Left colon (tissue), 2 donors: ENCODE data around the gene PXDN. TPM values are rescaled to one million over a fixed set of nuclear protein-coding genes. Genes with fewer than 3 reads are reported as not detected.
A peak's percentile ranks its signal among the peaks of the same experiment; 100 is the strongest.
"Not testable (repeated sequence)": the region's sequence is repeated elsewhere in the genome, so short reads cannot be mapped to it uniquely, and the experiment has no call there.

Source experiments
- ATAC-seq: fragments of 200-7000 bp; cut with Tn5 transposase; one replicate; pipeline ENCODE4 v1.9.1; 2020; ENCODE audit warnings: mild to moderate bottlenecking, moderate library complexity
- DNase-seq, 2 donors: peaks; one replicate each; pipeline ENCODE4 v3.0.0-alpha.2; 2020
- intact Hi-C, 2 donors: fragments of 100-400 bp; cut with DNase I in 1 of 2; cut with micrococcal nuclease in 1 of 2; formaldehyde crosslinking; loops; one replicate each; pipeline versions ENCODE4 v1.11.2 to v1.14.0; 2022; cut with DNase I, micrococcal nuclease
- total RNA-seq, 2 donors: library from RNA; stranded (reverse); fragmentation: NEBNext Ultra II Directional; extraction: Animal tissue kit (Norgen Biotek cat#: 25700); gene quantifications; one replicate each; pipeline ENCODE4 v1.2.1, GENCODE V29; 2021
- donor health status: DM: no; HTN: no; CAD: no.
- donor health status: DM: yes; HTN: yes; CAD: no.

The PXDN gene
- total RNA-seq, 2 donors from 2014 or later, result 11.6 to 13.3 TPM

DNA sequence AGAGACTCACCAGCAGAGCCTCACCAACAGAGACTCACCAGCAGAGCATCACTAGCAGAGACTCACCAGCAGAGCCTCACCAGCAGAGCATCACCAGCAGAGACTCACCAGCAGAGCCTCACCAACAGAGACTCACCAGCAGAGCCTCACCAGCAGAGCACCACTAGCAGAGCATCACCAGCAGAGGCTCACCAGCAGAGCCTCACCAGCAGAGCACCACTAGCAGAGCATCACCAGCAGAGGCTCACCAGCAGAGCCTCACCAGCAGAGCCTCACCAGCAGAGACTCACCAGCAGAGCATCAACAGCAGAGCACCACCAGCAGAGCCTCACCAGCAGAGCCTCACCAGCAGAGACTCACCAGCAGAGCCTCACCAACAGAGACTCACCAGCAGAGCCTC lies 35.7 kb upstream of the PXDN start:
- ATAC-seq, result not testable (repeated sequence)

DNA sequence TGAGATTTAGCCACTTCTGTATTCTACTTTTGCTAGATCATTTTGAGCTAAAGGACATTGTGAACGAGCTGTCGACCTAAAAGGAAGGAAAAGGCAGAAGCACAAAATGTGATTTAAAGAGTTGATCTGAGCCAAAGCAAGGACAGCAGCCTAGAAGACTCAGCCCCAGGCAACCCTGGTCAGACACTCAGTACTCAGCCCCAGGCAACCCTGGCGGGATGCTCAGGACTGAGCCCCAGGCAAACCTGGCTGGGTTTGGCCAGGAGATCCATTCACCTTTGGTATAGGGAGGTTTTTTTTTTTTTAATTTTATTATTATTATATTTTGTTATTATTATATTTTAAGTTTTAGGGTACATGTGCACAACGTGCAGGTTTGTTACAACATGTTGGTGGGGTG lies 34.3 kb upstream of the PXDN start:
- no peak for DNase-seq
- ATAC-seq, result no peak
- intact Hi-C loops, result no loop called here

More for the DNA sequence above, 35.7 kb upstream of the PXDN start:
- DNase-seq, intact Hi-C loops: not testable (repeated sequence)

GRCh38 chr2:1777781-1778180 lies 33.5 kb upstream of the PXDN start:
- ATAC-seq (no peak), DNase-seq (no peak)
- intact Hi-C loops, result no loop called here

- ATAC-seq, result no peak
- DNase-seq, result no peak
- intact Hi-C loops, result no loop called here
Observed at GRCh38 chr2:1777156-1777555, 32.8 kb upstream of the PXDN start.

DNA sequence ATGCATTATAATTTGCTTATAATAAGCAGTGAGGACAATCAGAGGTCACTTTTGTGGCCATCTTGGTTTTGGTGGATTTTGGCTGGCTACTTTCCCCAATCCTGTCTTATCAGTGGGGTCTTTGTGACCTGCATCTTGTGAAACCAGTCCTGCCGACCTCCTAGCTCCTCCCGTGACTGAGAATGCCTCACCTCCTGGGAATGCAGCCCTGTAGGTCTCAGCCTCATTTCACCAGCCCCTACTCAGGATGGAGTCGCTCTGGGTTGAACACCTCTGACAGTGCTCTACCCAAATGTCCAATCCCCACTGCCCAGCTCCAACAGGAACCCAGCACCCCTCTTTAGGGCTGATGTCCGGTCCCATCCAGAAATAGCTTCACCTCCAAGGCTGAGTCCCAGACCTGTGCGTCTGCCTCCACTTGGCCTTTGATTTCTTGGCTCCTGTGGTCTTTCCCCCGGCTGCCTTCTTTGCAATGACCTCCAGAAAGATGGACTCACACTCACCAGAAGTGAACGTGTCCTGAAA lies 31.3 kb upstream of the PXDN start:
- intact Hi-C loops, result no loop called here
- DNase-seq, result no peak
- ATAC-seq, result no peak

- intact Hi-C loops, result no loop called here
- DNase-seq, result no peak
- no peak for ATAC-seq
Observed at GRCh38 chr2:1774929-1775328, 30.6 kb upstream of the PXDN start.

DNA sequence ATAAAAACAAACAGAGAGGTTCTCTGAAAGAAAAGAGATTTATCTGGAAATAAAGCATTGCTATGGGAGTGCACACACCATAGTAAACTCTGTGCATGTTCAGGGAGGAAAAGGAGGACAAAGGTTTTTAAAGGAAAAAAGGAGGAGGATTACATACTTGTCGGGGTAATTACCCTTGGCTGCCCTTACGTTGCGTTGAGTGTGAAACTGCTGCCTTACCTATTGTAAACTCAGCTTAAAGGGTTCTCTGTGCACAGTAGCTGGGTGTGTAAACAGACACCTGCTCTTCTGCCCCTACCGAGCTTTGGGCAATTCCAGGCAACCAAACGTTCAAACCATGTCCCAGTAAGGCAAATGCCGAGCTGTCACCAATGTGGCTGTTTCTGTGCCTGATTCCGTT lies 29.6 kb upstream of the PXDN start:
- DNase-seq (no peak), ATAC-seq (peak; percentile 76)
- intact Hi-C loops, result no loop called here

DNA sequence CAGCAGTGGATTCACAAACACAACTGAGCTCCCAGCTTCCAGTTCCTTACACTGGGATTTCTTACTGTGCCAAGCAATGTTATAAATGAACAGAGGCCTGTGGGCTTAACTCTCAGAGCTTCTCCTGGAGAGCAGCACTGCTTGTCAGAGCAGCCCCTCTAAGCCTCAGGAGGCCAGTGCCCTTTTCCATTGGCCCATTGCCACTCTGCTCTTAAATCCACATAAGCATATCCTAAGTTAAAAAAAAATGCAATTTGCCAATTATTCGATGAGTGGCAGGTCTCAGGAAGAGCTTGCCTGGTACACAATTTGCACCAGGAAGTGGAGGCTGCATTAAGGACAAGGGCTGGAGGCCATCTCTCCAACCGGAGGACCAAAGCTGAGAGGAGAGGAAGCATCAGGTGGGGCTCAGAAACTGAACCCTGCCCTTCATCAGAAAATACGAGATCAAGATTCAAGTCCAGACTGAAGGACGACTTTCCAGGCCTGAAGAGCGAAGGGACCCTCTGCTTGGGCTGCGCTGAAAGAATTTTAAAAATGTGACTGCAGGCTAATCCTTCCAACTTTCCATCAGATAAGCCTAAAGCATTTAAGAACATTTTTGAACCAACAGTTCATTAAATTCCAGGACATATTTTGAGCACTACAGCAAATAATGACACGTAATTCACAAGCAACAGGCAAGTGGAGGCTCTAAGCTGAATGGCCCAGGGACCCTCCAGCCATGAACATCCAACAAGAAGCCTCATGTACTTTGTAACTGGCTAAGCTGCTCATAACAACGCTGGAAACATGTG lies 28.4 kb upstream of the PXDN start:
- ATAC-seq (no peak), DNase-seq (no peak)
- intact Hi-C loops, result no loop called here

DNA sequence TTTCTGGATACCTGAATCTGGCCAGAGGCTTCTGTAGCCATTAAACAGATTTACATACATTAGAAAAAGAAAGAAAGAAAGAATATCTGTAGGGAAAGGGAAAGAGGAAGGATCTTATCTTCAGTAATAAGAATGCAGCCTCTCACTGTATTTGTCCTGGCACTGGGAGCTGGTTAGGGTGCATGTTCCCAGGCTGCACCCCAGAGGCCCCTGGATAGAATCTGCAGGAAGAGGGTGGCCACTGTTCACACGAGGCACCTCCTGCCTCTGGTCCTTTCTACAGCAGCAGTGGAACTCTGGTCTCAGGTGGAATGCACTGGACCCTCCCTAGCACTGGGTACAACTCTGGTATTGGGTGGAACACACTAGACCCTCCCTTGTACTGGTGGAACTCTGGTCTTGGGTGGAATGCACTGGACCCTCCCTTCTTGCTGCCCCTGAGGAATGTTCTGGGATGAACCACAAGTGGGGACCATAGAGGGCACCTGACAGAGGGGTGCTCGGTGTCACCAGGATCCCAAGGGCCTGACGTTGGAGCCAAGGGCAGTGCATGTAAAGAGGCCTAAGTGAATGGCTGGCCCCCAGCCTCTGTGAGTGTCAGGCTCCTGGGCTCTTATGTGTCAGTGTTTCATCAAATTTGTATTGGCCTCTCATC lies 27.4 kb upstream of the PXDN start:
- intact Hi-C loops, result no loop called here
- no peak for DNase-seq
- no peak for ATAC-seq

DNA sequence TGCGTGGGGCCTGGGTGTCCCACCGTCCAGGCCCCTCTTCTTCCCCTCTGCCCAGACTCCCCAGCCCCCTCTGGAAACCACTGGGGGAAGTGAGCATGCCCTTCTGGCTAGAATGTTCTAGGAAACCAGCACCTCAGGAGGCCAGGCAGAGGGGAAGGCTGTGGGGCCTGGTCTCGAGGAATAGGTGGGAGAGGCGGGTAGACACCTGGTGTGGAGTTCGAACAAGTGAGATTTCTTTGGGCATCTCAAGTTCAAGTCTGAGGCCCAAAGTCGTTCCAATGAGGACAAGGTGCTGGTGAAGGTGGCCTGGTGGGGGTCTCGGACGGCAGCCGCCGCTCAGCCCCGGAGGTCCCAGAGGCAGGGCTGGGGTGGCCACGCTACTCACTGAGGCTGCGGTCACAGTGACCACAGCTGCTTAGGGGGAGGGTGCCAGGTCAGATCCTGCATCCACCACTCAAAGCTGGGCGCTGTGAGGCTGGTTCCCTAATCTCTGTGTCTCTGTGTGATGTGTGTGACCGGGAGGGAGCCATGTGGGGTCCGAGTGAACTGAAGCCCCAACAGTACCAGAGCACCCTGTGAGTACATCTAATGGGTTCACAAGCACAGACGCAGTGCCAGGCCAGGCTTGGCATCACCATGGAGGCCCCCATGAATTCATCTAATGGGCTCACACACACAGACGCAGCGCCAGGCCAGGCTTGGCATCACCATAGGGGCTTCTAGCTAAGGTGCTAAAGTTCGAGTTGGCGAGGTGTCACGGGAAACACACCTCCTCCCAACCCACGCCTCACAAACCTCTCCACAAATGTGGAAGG lies 26.5 kb upstream of the PXDN start:
- DNase-seq (no peak), ATAC-seq (no peak)
- intact Hi-C loops, result no loop called here

DNA sequence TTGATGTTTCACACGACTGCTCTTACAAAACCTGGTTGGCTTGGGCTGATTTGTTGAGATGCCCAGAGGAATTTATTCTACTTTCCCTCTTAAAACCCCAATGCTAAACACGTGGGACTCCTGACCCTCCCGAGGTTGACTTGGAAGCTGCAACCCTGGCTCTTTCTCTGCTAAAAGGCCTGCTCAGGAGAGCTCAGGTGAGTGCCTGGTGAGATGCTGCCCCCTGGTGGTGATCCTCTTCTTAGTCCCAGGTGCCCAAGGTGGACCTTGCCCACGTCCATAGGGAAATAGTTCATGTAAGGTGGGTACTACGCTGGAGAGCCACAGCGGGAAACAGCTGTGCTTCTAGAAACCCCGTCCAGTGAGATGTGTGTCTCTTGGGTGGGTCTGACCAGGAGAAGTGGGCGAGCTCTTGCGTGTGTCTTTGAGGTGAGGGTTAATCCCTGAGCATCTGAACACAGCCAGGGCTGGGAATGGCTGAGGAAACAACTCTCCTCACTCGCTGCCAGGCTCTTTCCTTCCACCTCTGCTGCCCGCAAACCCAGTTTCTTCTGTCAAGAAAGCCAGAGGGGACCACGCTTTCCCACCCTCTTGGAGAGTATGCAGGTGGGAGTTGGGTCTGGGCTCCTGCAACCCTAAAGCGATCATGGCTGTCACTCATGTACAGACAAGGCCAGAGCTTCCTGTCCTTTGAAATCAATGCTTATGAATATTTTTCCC lies 25.5 kb upstream of the PXDN start:
- ATAC-seq (peak; percentile 96), DNase-seq (peak; percentile 65 to 88)
- intact Hi-C loops, result no loop called here

- DNase-seq (no peak), ATAC-seq (no peak)
- intact Hi-C loops, result no loop called here
Observed at GRCh38 chr2:1767939-1768691, 23.8 kb upstream of the PXDN start.

GRCh38 chr2:1766851-1767811 lies 22.8 kb upstream of the PXDN start:
- no peak for ATAC-seq

GRCh38 chr2:1766425-1766824 lies 22.1 kb upstream of the PXDN start:
- intact Hi-C loops, result no loop called here
- DNase-seq (no peak), ATAC-seq (no peak)

More at GRCh38 chr2:1766851-1767811, 22.8 kb upstream of the PXDN start:
- intact Hi-C loops, result no loop called here
- no peak for DNase-seq

GRCh38 chr2:1765201-1765600 lies 20.9 kb upstream of the PXDN start:
- intact Hi-C loops, DNase-seq, ATAC-seq: not testable (repeated sequence)

DNA sequence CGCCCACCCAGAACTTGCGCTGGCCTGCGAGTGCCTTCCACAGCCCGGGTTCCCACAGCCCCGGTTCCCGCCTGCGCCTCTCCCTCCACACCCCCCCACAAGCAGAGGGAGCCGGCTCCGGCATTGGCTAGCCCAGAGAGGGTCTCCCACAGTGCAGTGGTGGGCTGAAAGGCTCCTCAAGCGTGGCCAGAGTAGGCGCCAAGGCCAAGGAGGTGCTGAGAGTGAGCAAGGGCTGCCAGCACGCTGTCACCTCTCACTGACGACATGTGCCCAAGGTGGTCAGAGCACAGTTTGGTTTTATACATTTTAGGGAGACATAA lies 15.3 kb upstream of the PXDN start:
- ATAC-seq (no peak), DNase-seq (no peak)
- intact Hi-C loops, result loop anchor here in 1 of 2 donors (10.0 kb wide), 1 partner anchor 165 kb away; no protein-coding TSS in a partner anchor
